T-helper 1 cell (primary cell): ENCODE data around the gene MXD1.
"Not testable (repeated sequence)": the region's sequence is repeated elsewhere in the genome, so short reads cannot be mapped to it uniquely, and the experiment has no call there.

ENCODE experiments used
- DNase-seq, 5 donors: peaks; one replicate each; pipeline ENCODE4 v3.0.0-alpha.2; 2012 to 2020
- total RNA-seq, 4 donors: gene quantifications; one replicate each; lab custom pipeline; 2026; lab: John Stamatoyannopoulos, UW

Gene MXD1, protein sequence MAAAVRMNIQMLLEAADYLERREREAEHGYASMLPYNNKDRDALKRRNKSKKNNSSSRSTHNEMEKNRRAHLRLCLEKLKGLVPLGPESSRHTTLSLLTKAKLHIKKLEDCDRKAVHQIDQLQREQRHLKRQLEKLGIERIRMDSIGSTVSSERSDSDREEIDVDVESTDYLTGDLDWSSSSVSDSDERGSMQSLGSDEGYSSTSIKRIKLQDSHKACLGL
- total RNA-seq: 49.5 to 90.5 (median 60.9) reads per million in 4 donors

- peak in 1 of 5 donors; percentile 99 for DNase-seq
Observed at GRCh38 chr2:69914950-69915945, at the start of gene MXD1. Gene MXD1, plus strand, starts transcription at chr2:69915109. Its CDS starts 222 bp downstream, at chr2:69915331.

DNA sequence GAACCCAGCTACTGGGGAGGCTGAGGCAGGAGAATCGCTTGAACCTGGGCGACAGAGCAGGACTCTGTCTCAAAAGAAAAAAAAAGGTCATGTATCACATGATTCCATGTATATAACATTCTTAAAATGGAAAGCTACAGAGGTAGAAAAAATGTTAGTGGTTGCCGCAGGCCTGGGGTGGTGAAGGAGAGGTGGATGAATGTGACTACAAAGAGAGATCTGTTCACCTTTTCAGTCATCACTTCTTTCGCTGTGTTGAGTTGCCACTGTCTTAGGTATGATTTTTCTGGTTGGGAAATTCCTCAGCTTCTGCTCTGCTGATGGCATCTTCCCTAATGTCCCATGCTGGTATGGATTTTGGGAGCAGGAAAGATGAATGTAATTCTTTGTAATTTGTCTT is 26.5 kb upstream of the MXD1 start:
- no peak for DNase-seq

DNA sequence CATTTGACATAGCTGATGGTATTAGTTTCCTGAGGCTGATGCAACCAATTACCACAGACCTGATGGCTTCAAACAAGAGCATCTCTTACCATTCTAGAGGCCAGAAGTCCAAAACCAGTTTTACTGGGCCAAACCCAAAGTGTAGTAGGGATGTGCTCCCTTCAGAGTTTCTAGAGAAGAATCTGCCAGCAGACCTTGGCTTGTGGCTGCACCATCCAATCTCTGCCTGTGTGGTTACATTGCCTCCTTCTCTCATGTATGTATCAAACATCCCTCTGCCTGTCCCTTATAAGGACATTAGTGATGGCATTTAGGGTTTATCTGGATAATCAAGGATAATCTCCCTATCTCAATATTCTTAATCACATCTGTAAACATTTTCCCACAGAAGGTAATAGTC is 25.6 kb upstream of the MXD1 start:
- no peak for DNase-seq

DNA sequence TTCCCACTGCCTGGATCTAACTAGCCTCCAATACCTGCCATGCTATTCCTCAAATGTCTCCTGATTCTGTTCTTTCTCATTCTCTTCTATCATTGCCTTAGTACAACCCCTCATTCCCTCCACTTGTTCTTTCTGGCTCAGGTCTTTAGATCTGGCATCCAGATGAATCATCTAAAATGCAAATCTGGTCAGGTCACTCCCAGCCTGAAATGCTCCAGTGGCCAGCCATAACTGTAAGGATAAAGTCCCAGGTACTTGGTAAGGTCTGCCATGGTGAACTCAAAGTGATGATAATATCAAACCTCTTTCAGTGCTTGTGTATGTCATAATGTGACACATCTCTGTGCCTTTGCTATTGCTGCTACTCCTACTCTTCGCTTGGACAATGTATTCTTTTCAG is 24.0 kb upstream of the MXD1 start:
- no peak for DNase-seq

DNA sequence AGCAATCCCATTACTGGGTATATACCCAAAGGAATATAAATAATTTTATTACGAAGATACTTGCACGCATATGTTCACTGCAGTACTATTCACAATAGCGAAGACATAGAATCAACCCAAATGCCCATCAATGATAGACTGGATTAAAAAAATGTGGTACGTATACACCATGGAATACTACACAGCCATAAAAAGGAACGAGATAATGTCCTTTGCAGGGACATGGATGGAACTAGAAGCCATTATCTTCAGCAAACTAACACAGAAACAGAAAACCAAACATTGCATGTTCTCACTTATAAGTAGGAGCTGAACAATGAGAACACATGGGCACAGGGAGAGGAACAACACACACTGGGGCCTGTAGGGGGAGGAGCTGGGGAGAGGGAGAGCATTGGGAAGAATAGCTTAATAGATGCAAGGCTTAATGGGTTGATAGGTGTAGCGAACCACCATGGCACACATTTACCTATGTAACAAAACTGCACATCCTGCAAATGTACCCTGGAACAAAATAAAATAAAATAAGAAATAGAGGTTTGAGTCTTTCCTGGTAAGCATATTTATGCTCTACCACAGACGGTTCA is 22.0 kb upstream of the MXD1 start:
- not testable (repeated sequence) for DNase-seq

DNA sequence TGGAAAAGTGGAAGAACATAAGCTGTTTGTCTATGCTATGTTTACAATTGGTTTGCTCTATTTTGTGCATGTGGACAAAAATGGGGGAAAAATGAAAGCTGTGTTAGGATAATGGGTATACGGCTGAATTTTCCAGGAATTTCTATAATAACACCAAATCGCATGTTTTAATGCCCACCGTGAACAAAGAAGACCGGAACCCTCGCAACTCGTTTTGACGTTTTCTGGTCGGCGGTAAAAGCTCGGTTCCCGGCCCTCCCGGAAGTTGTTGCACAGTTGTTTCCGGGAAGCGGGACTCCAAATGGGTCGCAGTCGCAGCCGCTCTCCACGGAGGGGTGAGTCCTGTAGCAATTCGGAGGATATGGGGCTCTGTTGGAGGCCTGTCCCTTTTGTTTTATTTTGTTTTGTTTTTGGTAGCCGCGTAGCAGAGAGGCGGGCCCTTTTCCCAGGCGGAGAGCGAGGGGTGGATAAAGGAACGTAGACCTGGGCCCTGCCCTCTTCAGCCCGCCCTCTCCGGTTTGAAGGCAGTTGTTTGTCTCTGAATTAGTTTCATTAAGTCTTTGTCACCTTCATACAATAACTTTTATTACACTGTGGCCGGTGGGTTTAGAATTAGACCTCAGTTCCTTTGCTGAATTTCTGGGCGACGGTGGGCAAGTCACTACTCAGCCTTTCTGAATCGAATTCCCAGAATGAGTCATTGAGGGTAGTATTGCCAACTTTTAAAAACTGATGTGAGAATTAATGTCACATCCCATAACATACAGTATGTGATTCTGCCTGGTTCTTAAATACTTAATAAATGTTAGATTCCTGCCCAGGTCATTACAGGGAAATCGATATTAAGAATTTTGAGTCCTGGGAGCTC is 21.0 kb upstream of the MXD1 start, which contains the start of gene SNRNP27:
Gene SNRNP27 (plus strand): TSS at position 273 of the 868 bp plus-strand sequence. CDS start 29 bp downstream, at position 302.
- peak; percentile 45 to 84 (median 63) for DNase-seq

GRCh38 chr2:69894737-69895136 is 20.2 kb upstream of the MXD1 start:
- not testable (repeated sequence) for DNase-seq

DNA sequence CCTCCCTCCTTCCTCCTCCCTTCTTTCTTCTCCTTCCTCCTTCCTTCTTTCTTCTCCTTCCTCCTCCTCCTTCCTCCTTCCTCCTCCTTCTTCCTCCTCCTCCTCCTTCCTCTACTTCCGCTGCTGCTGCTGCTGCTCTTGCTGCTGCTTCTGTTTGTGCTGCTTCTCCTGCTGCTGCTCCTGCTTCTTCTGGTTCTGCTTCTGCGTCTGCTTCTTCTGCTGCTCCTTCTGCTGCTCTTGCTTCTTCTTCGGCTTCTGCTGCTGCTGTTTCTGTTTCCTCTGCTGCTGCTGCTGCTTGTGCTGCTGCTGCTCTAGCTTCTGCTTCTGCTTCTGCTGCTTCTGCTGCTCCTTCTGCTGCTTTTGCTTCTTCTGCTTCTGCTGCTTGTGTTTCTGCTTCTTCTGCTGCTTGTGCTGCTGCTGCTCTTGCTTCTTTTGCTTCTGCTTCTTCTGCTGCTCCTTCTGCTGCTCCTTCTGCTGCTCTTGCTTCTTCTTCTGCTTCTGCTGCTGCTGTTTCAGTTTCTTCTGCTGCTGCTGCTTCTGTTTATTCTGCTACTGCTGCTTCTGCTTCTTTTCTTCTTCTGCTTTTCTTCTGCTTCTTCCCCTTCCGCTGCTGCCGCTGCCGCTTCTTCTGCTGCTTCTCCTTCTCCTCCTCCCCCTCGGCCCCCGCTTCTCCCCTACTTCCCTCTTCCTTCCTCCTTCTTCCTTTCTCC is 12.5 kb upstream of the MXD1 start:
- peak in 1 of 5 donors; percentile 35 for DNase-seq

DNA sequence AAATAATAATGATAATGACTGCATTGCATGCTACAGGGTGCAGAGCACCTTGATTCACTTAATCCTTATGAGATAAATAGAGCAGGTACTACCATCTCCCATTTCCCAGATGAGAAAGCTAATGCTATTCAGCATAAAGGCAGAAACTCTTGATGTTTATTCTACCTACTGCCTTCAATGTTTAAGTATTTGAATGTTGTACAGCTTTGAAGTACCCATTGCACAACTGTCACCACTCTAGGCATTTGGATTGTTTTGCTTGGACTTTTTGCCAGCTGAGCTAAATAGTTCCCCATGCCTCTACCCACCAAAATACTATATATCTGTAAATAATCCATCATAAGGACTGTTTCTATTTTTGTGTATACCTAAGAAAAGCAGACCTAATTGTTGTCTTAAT is 7.7 kb upstream of the MXD1 start:
- no peak for DNase-seq

DNA sequence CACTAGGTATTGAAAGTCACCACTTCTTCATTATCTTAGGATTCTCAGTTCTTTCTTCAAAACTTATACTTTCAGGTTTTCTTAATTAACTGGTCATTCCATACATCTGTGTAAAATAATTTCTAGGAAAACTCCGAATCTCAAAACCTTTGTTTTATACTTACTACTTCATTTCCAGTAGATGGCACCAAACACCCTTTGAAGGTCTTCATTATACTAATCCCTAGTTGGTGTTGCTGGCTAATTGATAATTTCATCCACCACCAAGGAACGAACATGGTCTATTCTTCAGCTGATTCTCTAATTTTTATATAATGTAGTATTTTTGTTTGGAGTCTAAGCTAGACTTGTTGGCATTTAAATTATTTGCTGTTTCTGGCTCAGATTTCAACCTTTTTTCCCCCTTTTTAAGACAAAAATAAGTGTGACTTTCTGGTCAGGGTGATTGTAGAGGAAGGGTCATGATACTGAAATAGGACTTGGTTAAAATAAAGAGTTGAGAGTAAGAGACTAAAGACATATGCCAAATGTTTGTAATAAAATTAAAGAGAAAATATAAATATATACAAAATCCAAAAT is 2.8 kb upstream of the MXD1 start:
- peak in 2 of 5 donors; percentile 13 to 63 for DNase-seq

DNA sequence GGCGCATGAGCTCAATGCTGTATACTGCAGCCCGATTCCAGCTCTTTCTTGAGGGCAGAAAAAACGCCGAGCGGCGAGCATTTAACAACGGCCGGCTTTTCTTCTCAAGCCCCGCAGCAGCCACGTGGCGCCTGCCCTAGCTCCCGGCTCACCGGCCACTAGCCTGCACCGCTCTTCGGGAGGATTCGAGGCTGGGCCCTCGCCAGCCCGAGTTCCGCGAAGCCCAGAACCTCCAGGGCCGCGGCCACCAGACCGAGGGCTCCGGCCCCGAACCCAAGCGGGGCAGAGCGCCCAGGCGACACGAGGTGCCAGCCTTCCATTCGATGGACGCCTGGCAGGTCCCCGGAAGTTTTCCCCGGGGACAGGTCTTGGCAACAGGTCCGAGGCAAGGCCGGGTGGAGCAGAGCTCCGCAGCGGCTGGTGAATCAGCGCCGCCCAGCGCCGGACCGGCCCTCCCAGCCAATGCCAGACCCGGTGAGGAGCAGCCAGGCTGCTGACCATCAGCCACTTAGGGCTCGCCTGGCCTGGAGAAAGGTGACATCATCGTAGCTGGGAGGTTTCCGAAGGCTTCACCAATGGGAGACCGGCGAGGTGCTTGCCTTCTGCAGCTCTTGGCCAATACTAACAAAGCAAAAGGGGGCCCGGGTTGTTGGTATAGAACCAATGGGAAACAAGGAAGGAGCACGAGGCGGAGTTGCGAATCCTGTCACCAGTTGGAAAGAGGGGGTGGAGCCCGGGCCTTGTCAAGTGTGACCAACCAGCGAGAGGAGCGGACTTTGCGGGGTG is 552 bp upstream of the MXD1 start:
- DNase-seq: peak; percentile 30 to 100 (median 100)

DNA sequence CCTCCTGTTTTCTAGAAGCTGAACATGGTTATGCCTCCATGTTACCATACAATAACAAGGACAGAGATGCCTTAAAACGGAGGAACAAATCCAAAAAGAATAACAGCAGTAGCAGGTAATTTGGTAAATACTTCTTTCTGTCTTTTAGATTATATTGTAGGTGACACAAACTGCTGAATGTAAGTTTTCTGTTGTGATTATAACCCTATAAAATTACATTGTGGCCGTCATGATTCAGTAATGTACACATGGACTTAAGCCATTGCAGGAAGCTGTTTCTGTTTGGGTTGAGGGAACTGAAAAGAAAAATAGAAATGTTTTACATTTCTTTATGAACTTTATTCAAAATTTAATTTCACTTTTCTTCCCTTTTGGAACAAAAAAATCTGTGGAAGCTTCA is 1.2 kb downstream of the MXD1 start:
- DNase-seq: no peak

DNA sequence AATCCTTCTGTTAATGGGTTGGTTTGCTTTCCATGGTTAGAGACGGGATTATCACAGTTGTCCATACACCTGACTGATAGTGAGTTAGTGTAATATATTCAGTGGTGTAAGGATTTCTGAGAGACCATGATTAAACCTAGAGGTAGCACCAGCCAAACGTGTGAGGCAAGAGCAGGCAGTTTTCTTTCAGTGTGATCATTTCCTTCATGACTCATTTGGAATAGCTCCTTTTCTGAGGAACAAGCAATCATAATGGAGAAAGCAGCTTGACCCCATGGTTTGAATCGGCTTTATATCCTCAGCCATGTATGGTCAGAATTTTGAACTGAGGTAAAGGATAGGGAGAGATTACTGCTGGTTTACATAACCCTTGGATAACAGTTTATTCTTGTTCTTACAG is 2.9 kb downstream of the MXD1 start:
- no peak for DNase-seq

GRCh38 chr2:69918401-69918800 is 3.5 kb downstream of the MXD1 start:
- DNase-seq: no peak

GRCh38 chr2:69923116-69923515 is 8.2 kb downstream of the MXD1 start:
- DNase-seq: no peak

- DNase-seq: no peak
Observed at GRCh38 chr2:69926849-69927515, 12.1 kb downstream of the MXD1 start.

DNA sequence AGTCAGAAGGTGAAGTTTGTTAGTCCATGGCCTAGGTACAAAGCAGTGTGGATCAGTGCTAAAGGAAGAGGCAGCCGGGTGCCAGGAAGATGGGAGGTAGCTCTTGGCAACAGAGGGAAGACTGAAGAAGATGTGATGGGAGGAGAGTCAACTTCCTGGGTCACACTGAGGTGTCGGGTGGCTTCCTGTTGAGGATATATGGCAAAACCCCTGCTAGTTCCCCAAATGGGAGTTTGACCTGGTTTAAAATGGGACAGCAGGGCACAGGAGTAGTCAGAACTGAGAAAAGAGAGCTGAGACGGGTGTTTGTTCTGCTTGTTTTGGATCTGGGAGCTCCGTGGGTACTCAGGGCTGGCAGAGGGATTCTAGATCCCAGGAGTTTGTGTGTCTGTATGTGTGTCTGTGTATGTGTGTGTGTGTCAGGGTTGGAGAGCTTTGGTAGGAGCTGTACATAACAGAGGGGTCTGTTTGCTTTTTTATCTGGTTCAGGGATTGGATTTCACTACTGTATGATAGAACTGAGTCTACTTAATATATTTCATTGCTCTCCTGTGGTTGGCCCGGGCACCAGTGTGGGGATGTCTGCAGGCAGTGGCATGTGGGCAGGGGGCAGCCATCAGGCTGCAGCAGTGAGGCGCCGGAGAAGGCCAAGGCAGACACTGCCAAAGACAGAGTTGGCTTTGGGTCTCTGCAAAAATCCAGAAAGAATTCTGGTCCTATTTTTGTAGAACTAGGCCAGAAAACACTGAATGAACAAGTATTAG is 17.1 kb downstream of the MXD1 start:
- no peak for DNase-seq

DNA sequence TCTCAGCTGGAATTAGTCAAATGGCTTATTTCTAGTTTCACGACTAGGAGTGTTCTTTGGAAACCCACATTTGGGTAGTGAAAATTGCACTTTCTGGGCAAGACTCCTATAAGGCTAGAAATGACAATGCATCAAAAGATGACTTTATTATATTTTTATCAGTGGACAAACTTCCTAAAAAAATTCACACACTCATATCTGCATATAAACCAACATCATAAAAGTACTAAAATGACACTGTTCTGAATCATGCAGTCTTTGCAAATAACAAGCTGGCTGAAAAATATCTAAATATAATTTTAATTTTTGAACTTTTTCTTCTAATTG is 17.6 kb downstream of the MXD1 start:
- no peak for DNase-seq

DNA sequence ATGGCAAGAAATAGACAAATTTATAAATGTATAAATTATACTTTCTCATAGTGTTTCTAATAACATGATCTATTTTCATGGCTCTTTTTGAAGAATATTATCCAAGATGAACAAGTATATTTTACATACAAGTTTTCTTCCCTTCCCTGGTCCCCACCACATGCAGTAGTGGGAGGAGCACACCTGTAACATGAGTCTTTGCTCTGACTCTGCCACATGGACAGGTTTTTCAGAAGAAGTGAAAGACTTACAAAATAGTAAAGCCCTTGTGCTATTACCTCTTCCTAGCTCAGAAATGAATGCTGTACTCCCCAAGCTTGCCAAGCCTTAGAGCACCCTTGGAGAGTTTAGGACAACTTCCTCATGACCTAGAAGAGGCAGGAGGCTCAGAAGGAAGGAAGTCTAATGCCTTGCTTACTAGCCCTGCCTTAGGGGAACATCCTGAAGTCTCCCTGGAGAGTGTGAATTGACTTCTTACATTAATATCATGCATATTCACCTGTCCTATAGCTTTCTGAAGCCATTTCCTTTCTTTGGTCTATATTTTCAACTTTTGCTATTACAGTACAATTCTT is 18.4 kb downstream of the MXD1 start:
- DNase-seq: no peak
